H1 (cell line): ENCODE data around the gene SPRR3. TPM values are rescaled to one million over a fixed set of nuclear protein-coding genes. Genes with fewer than 3 reads are reported as not detected.

Source experiments
- CBX8 ChIP-seq: fragments of 300-800, 300-1000 bp; sonication (generic); IDR thresholded peaks from 2 replicates; pipeline ENCODE4 v1.7.1; 2016; ENCODE audit warnings: low read depth, low read length, borderline replicate concordance
- EP300 ChIP-seq, 2 experiments: IDR thresholded peaks; 1 replicate in 1 of 2; 2 replicates in 1 of 2; pipeline ENCODE4 v1.6.1; 2011 to 2012; ENCODE audit warnings: low read depth in 2 of 2, low read length in 2 of 2, mild to moderate bottlenecking in 2 of 2, borderline replicate concordance in 1 of 2, inconsistent platforms in 1 of 2, moderate library complexity in 1 of 2
- KDM4A ChIP-seq: IDR thresholded peaks from one replicate; pipeline ENCODE4 v1.7.1; 2012; ENCODE audit warnings: low read depth, mild to moderate bottlenecking, moderate library complexity, low read length, inconsistent platforms; ENCODE audit not compliant: severe bottlenecking
- polyA plus RNA-seq, 7 experiments: library from polyadenylated mRNA; depleted of rRNA in 3 of 7; stranded (reverse) in 5 of 7; unstranded in 2 of 7; fragments of >200 nt in 5 of 7; fragments of 200-250 nt in 2 of 7; gene quantifications; 1 replicate in 5 of 7; 2 replicates in 1 of 7; 4 replicates in 1 of 7; pipeline versions ENCODE4 v1.2.1 to v1.2.3, GENCODE V29; 2011 to 2013; ENCODE audit warnings: missing spikeins in 2 of 7, mixed read lengths in 2 of 7
- total RNA-seq: library from RNA; stranded (reverse); fragmentation: NEBNext Ultra II Directional; extraction: Animal tissue kit (Norgen Biotek cat#: 25700); gene quantifications from 2 replicates; pipeline ENCODE4 v1.2.1, GENCODE V29; 2021

The SPRR3 gene
- total and polyA plus RNA-seq, 2 of the 8 experiments (the other 6 are each of a cell fraction or from before 2014, with no cell fraction given) = not detected

DNA sequence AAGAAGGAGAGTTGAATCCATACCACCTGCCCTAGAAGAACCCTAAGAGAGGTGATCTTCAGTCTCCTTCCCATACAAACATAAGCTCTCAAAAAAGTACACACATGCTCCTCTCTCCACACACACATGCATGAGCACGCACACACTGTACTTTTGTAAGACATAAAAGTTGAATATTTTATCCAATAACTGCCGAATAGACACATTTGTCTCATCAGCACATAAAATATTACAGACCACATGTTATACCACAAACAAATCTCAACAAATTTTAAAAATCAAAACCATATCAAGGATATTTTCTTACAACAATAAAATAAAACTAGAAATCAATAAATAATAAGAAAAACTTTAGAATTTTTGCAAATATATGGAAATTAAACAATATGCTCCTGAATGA, 15.0 kb upstream of the SPRR3 start (continued):
- TF ChIP-seq CBX8 (no peak), KDM4A (no peak), EP300 (IDR thresholded peaks at IDR 0.05; ENCODE audit: borderline replicate concordance in 1 of 2, low read depth in 2 of 2, low read length in 2 of 2) (no peak)
- TF ChIP-seq, all 59 proteins: peak for 0
